ENCODE measurements around the gene DDX54.

GRCh38 chr12:113216027-113216426 lies 30.7 kb upstream of the DDX54 start:
- TF ChIP-seq L3MBTL2 (conservative IDR thresholded peaks at IDR 0.05): no peak
- TF ChIP-seq PKNOX1 (IDR thresholded peaks at IDR 0.05): no peak
- TF ChIP-seq HDGF (IDR thresholded peaks at IDR 0.05; ENCODE audit: borderline replicate concordance): no peak
- no peak for TF ChIP-seq TARDBP (IDR thresholded peaks at IDR 0.05)
- TF ChIP-seq FOXK2 (IDR thresholded peaks at IDR 0.05): no peak
- no peak for TF ChIP-seq SP1 (IDR thresholded peaks at IDR 0.05)
- no peak for TF ChIP-seq ZNF384 (IDR thresholded peaks at IDR 0.05)
- TF ChIP-seq NFRKB (IDR thresholded peaks at IDR 0.05): no peak
